ENCODE measurements around the gene HSD17B3. TPM values are rescaled to one million over a fixed set of nuclear protein-coding genes. Genes with fewer than 3 reads are reported as not detected.
"Not testable (repeated sequence)": the region's sequence is repeated elsewhere in the genome, so short reads cannot be mapped to it uniquely, and the experiment has no call there.

HSD17B3 gene
- total RNA-seq, 1 experiment from 2014 or later = not detected

- Histone ChIP-seq H3K4me3 (ENCODE audit: low read length) (no peak overlapping the region), H3K4me2 (ENCODE audit: low read depth, low read length, poor library complexity, severe bottlenecking) (peak overlapping the region; percentile 44), H3K27ac (ENCODE audit: low read length) (no peak overlapping the region), H3K79me2 (ENCODE audit: low read length) (no peaks in the 10 kb centered on the region), H4K20me1 (ENCODE audit: insufficient read depth, low read depth, low read length) (no peaks in the 10 kb centered on the region), H3K27me3 (ENCODE audit: low read length) (no peaks in the 10 kb centered on the region), H3K9me2 (replicated peaks; ENCODE audit: insufficient read depth, low read length) (no peaks in the 10 kb centered on the region), H2AFZ (ENCODE audit: low read length) (no peak overlapping the region; the same call in 1 of the 2 replicates), H3K9me3 (ENCODE audit: low read length) (no peaks in the 10 kb centered on the region), H3K36me3 (ENCODE audit: insufficient read depth, low read length) (no peaks in the 10 kb centered on the region), H3K4me1 (ENCODE audit: low read length) (peaks cover 8% of the 10 kb centered on the region), H3K9ac (ENCODE audit: low read length) (no peak overlapping the region)
- no peak for DNase-seq
Measured at GRCh38 chr9:96242811-96243210, 59.2 kb downstream of the HSD17B3 start.

GRCh38 chr9:96241391-96241809 lies 60.6 kb downstream of the HSD17B3 start:
- Histone ChIP-seq H3K27me3 (ENCODE audit: low read length) (no peaks in the 10 kb centered on the region), H3K27ac (ENCODE audit: low read length) (no peak overlapping the region), H2AFZ (ENCODE audit: low read length) (no peak overlapping the region), H4K20me1 (ENCODE audit: insufficient read depth, low read depth, low read length) (no peaks in the 10 kb centered on the region), H3K79me2 (ENCODE audit: low read length) (no peaks in the 10 kb centered on the region), H3K9ac (ENCODE audit: low read length) (no peak overlapping the region), H3K9me3 (ENCODE audit: low read length) (no peaks in the 10 kb centered on the region), H3K4me1 (ENCODE audit: low read length) (peaks cover 8% of the 10 kb centered on the region), H3K9me2 (replicated peaks; ENCODE audit: insufficient read depth, low read length) (no peaks in the 10 kb centered on the region), H3K36me3 (ENCODE audit: insufficient read depth, low read length) (no peaks in the 10 kb centered on the region), H3K4me2 (ENCODE audit: low read depth, low read length, poor library complexity, severe bottlenecking) (no peak overlapping the region), H3K4me3 (ENCODE audit: low read length) (no peak overlapping the region)
- no peak for DNase-seq

- H2AFZ ChIP-seq (ENCODE audit: low read length) = no peak overlapping the region
- no peak overlapping the region for H3K4me3 ChIP-seq (ENCODE audit: low read length)
- H3K79me2 ChIP-seq (ENCODE audit: low read length) = no peaks in the 10 kb centered on the region
- H3K9ac ChIP-seq (ENCODE audit: low read length) = no peak overlapping the region
- no peaks in the 10 kb centered on the region for H3K27me3 ChIP-seq (ENCODE audit: low read length)
- no peaks in the 10 kb centered on the region for H4K20me1 ChIP-seq (ENCODE audit: insufficient read depth, low read depth, low read length)
- no peak overlapping the region for H3K27ac ChIP-seq (ENCODE audit: low read length)
- H3K4me1 ChIP-seq (ENCODE audit: low read length) = no peaks in the 10 kb centered on the region
- no peak overlapping the region for H3K4me2 ChIP-seq (ENCODE audit: low read depth, low read length, poor library complexity, severe bottlenecking)
- no peaks in the 10 kb centered on the region for H3K9me2 ChIP-seq (replicated peaks; ENCODE audit: insufficient read depth, low read length)
- no peaks in the 10 kb centered on the region for H3K9me3 ChIP-seq (ENCODE audit: low read length)
- no peak for DNase-seq
- no peaks in the 10 kb centered on the region for H3K36me3 ChIP-seq (ENCODE audit: insufficient read depth, low read length)
Measured at GRCh38 chr9:96236854-96237550, 65.0 kb downstream of the HSD17B3 start.

- H3K79me2 ChIP-seq (ENCODE audit: low read length); H2AFZ ChIP-seq (ENCODE audit: low read length); H3K4me3 ChIP-seq (ENCODE audit: low read length); H3K9me3 ChIP-seq (ENCODE audit: low read length); H3K4me1 ChIP-seq (ENCODE audit: low read length); H3K36me3 ChIP-seq (ENCODE audit: insufficient read depth, low read length); H3K9ac ChIP-seq (ENCODE audit: low read length); H3K4me2 ChIP-seq (ENCODE audit: low read depth, low read length, poor library complexity, severe bottlenecking); H3K27ac ChIP-seq (ENCODE audit: low read length); H4K20me1 ChIP-seq (ENCODE audit: insufficient read depth, low read depth, low read length); DNase-seq; H3K9me2 ChIP-seq (replicated peaks; ENCODE audit: insufficient read depth, low read length); H3K27me3 ChIP-seq (ENCODE audit: low read length): not testable (repeated sequence)
Measured at GRCh38 chr9:96236337-96236736, 65.6 kb downstream of the HSD17B3 start.

- Histone ChIP-seq H3K36me3 (ENCODE audit: insufficient read depth, low read length) (no peaks in the 10 kb centered on the region), H3K79me2 (ENCODE audit: low read length) (no peaks in the 10 kb centered on the region), H3K9me2 (replicated peaks; ENCODE audit: insufficient read depth, low read length) (no peaks in the 10 kb centered on the region), H3K9me3 (ENCODE audit: low read length) (no peaks in the 10 kb centered on the region), H2AFZ (ENCODE audit: low read length) (no peak overlapping the region), H3K27me3 (ENCODE audit: low read length) (no peaks in the 10 kb centered on the region), H3K9ac (ENCODE audit: low read length) (no peak overlapping the region), H3K4me1 (ENCODE audit: low read length) (no peaks in the 10 kb centered on the region), H3K4me3 (ENCODE audit: low read length) (no peak overlapping the region), H4K20me1 (ENCODE audit: insufficient read depth, low read depth, low read length) (no peaks in the 10 kb centered on the region), H3K4me2 (ENCODE audit: low read depth, low read length, poor library complexity, severe bottlenecking) (no peak overlapping the region), H3K27ac (ENCODE audit: low read length) (no peak overlapping the region)
- DNase-seq = peak; percentile 74
Measured at GRCh38 chr9:96232539-96233241, 69.3 kb downstream of the HSD17B3 start.

GRCh38 chr9:96232164-96232538 lies 69.8 kb downstream of the HSD17B3 start:
- no peak overlapping the region for H3K4me3 ChIP-seq (ENCODE audit: low read length)
- H3K27ac ChIP-seq (ENCODE audit: low read length) = no peak overlapping the region
- H4K20me1 ChIP-seq (ENCODE audit: insufficient read depth, low read depth, low read length) = no peaks in the 10 kb centered on the region
- no peaks in the 10 kb centered on the region for H3K4me1 ChIP-seq (ENCODE audit: low read length)
- no peaks in the 10 kb centered on the region for H3K9me3 ChIP-seq (ENCODE audit: low read length)
- no peaks in the 10 kb centered on the region for H3K79me2 ChIP-seq (ENCODE audit: low read length)
- no peaks in the 10 kb centered on the region for H3K27me3 ChIP-seq (ENCODE audit: low read length)
- H3K4me2 ChIP-seq (ENCODE audit: low read depth, low read length, poor library complexity, severe bottlenecking) = no peak overlapping the region
- no peak overlapping the region for H2AFZ ChIP-seq (ENCODE audit: low read length)
- H3K9ac ChIP-seq (ENCODE audit: low read length) = no peak overlapping the region
- no peak for DNase-seq
- no peaks in the 10 kb centered on the region for H3K36me3 ChIP-seq (ENCODE audit: insufficient read depth, low read length)
- no peaks in the 10 kb centered on the region for H3K9me2 ChIP-seq (replicated peaks; ENCODE audit: insufficient read depth, low read length)

GRCh38 chr9:96230002-96230401 lies 72.0 kb downstream of the HSD17B3 start:
- H2AFZ ChIP-seq (ENCODE audit: low read length) = no peak overlapping the region

GRCh38 chr9:96222132-96222531 lies 79.8 kb downstream of the HSD17B3 start:
- H3K4me3 ChIP-seq (ENCODE audit: low read length) = no peak overlapping the region
- peak; percentile 44 for DNase-seq
- H3K9ac ChIP-seq (ENCODE audit: low read length) = no peak overlapping the region
- H3K4me2 ChIP-seq (ENCODE audit: low read depth, low read length, poor library complexity, severe bottlenecking) = no peak overlapping the region
- H3K4me1 ChIP-seq (ENCODE audit: low read length) = peaks cover 3% of the 10 kb centered on the region; the same call in 1 of the 2 replicates
- H3K79me2 ChIP-seq (ENCODE audit: low read length) = no peaks in the 10 kb centered on the region
- H3K9me2 ChIP-seq (replicated peaks; ENCODE audit: insufficient read depth, low read length) = no peaks in the 10 kb centered on the region
- no peak overlapping the region for H3K27ac ChIP-seq (ENCODE audit: low read length)
- no peaks in the 10 kb centered on the region for H4K20me1 ChIP-seq (ENCODE audit: insufficient read depth, low read depth, low read length)
- no peak overlapping the region for H2AFZ ChIP-seq (ENCODE audit: low read length)
- H3K36me3 ChIP-seq (ENCODE audit: insufficient read depth, low read length) = no peaks in the 10 kb centered on the region
- H3K27me3 ChIP-seq (ENCODE audit: low read length) = no peaks in the 10 kb centered on the region
- H3K9me3 ChIP-seq (ENCODE audit: low read length) = no peaks in the 10 kb centered on the region

More at GRCh38 chr9:96230002-96230401, 72.0 kb downstream of the HSD17B3 start:
- Histone ChIP-seq H3K27me3 (ENCODE audit: low read length) (no peaks in the 10 kb centered on the region), H3K79me2 (ENCODE audit: low read length) (no peaks in the 10 kb centered on the region), H3K4me2 (ENCODE audit: low read depth, low read length, poor library complexity, severe bottlenecking) (no peak overlapping the region), H4K20me1 (ENCODE audit: insufficient read depth, low read depth, low read length) (no peaks in the 10 kb centered on the region), H3K27ac (ENCODE audit: low read length) (no peak overlapping the region), H3K36me3 (ENCODE audit: insufficient read depth, low read length) (no peaks in the 10 kb centered on the region), H3K4me3 (ENCODE audit: low read length) (no peak overlapping the region), H3K9me2 (replicated peaks; ENCODE audit: insufficient read depth, low read length) (no peaks in the 10 kb centered on the region), H3K9me3 (ENCODE audit: low read length) (no peaks in the 10 kb centered on the region), H3K9ac (ENCODE audit: low read length) (no peak overlapping the region), H3K4me1 (ENCODE audit: low read length) (no peaks in the 10 kb centered on the region)
- DNase-seq = no peak
